Panc1 (cell line): ENCODE measurements around the gene OTOGL. TPM values are rescaled to one million over a fixed set of nuclear protein-coding genes. Genes with fewer than 3 reads are reported as not detected.

Experiments used
- ATAC-seq: fragments of 200-7000 bp; cut with Tn5 transposase; 2 replicates; pipeline ENCODE4 v1.9.1; 2020; ENCODE audit warnings: mild to moderate bottlenecking, moderate library complexity
- BruUV-seq: library from RNA; stranded (reverse); fragments of 400-500 nt; replicated peaks from 2 replicates; lab custom pipeline; 2021; lab: Mats Ljungman, UMichigan
- CTCF ChIA-PET: fragments of 300-600 bp; sonication (Branson Sonifier 250); formaldehyde crosslinking; loops from one replicate; lab custom pipeline; 2022; ENCODE audit warnings: antibody characterized with exemption; lab: Charles Lee
- POLR2A ChIA-PET: fragments of 300-600 bp; sonication (Branson Sonifier 250); formaldehyde crosslinking; loops from one replicate; lab custom pipeline; 2022; ENCODE audit warnings: antibody characterized with exemption; lab: Charles Lee
- DNase-seq: peaks from one replicate; pipeline ENCODE4 v3.0.0-alpha.2; 2010; ENCODE audit warnings: low read depth, low spot score
- H3K27ac ChIP-seq: 2 replicates; pipeline ENCODE4 v1.5.1; 2011; ENCODE audit warnings: mild to moderate bottlenecking, low read length, inconsistent platforms
- H3K27me3 ChIP-seq: fragments of 200-500 bp; sonication (Bioruptor generic); 2 replicates; pipeline ENCODE4 v1.6.0; 2014; ENCODE audit warnings: low read length, inconsistent platforms; ENCODE audit not compliant: control insufficient read depth, insufficient read depth
- H3K36me3 ChIP-seq: fragments of 200-500 bp; sonication (Bioruptor generic); 2 replicates; pipeline ENCODE4 v1.5.1; 2014; ENCODE audit warnings: inconsistent platforms, mild to moderate bottlenecking, low read length, moderate library complexity; ENCODE audit not compliant: control insufficient read depth, insufficient read depth
- H3K4me1 ChIP-seq: 2 replicates; pipeline ENCODE4 v1.5.1; 2011; ENCODE audit warnings: inconsistent platforms, mild to moderate bottlenecking, low read length, moderate library complexity; ENCODE audit not compliant: control insufficient read depth, insufficient read depth
- H3K4me3 ChIP-seq, 2 experiments: 2 replicates each; pipeline ENCODE4 v1.5.1; 2011 to 2012; ENCODE audit warnings: low read depth in 2 of 2, low read length in 2 of 2, mild to moderate bottlenecking in 2 of 2, inconsistent platforms in 1 of 2, moderate library complexity in 1 of 2
- H3K9me3 ChIP-seq: fragments of 200-500 bp; sonication (Bioruptor generic); 2 replicates; pipeline ENCODE4 v1.5.1; 2014; ENCODE audit warnings: low read depth, mild to moderate bottlenecking, inconsistent platforms, low read length, moderate library complexity; ENCODE audit not compliant: control insufficient read depth, insufficient read depth
- POLR2AphosphoS5 ChIP-seq: IDR thresholded peaks from 2 replicates; pipeline ENCODE4 v1.6.1; 2012; ENCODE audit warnings: mild to moderate bottlenecking, low read depth, low read length, moderate library complexity
- SIN3A ChIP-seq: IDR thresholded peaks from 2 replicates; pipeline ENCODE4 v1.6.1; 2012; ENCODE audit warnings: low read depth, mild to moderate bottlenecking, low read length, moderate library complexity, borderline replicate concordance; ENCODE audit not compliant: insufficient read depth
- TCF7L2 ChIP-seq: IDR thresholded peaks from 2 replicates; pipeline ENCODE4 v1.6.1; 2011; ENCODE audit warnings: mild to moderate bottlenecking, low read depth, low read length, inconsistent platforms
- in situ Hi-C: cut with HindIII; loops from 2 replicates; pipeline ENCODE4 v1.10.0; 2016; ENCODE audit warnings: low sequenced_read_pairs, low pct_unique_long_range_greater_than_20kb
- intact Hi-C: fragments of 100-400 bp; cut with micrococcal nuclease; formaldehyde crosslinking; loops from one replicate; pipeline ENCODE4 v1.10.0; 2022; ENCODE audit not compliant: unreplicated experiment
- total RNA-seq: library from RNA; stranded (reverse); gene quantifications from one replicate; pipeline ENCODE4 v1.2.1, GENCODE V29; 2021; ENCODE audit not compliant: unreplicated experiment
- TF ChIP-seq, protein P1 (sequence below), 2 experiments: IDR thresholded peaks; 2 replicates each; pipeline ENCODE4 v1.6.1; 2011 to 2012; ENCODE audit warnings: low read depth in 2 of 2, control low read depth in 1 of 2, low read length in 1 of 2, mild to moderate bottlenecking in 1 of 2, moderate library complexity in 1 of 2; ENCODE audit not compliant: insufficient read depth in 1 of 2
- TF ChIP-seq, protein P2 (sequence below): fragments of 450-650 bp; IDR thresholded peaks from 2 replicates; pipeline ENCODE4 v1.5.1; 2017; ENCODE audit warnings: mild to moderate bottlenecking

OTOGL gene
- total RNA-seq, 1 experiment from 2014 or later, result not detected

DNA sequence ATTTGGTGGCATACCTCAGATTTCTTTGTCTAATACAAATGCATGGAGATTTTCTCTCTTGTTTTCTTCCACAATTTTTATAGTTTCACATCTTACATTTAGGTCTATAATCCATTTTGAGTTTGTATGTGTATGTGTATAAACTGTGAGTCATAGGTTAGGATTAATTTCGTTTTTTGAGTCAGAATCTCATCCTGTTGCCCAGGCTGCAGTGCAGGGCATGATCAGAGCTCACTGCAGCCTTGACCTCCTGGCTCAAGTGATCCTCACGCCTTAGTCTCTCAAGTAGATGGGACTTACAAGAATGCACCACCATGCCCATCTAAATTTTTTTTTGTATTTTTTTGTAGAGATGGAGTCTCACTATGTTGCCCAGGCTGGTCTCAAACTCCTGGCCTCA, 71.6 kb downstream of the OTOGL start:
- ChIA-PET CTCF (no interaction called here), POLR2A (interaction anchor here (0.6 kb wide), 1 partner anchor 1224 kb away, joined by 4 read pairs; no protein-coding TSS in a partner anchor)
- H3K36me3 ChIP-seq, result no peaks in the 10 kb centered on the region
- no peaks in the 10 kb centered on the region for H3K9me3 ChIP-seq
- no peak overlapping the region for H3K4me3 ChIP-seq
- H3K4me1 ChIP-seq, result no peaks in the 10 kb centered on the region
- intact Hi-C loops, result no loop called here
- H3K27ac ChIP-seq, result no peak overlapping the region
- H3K27me3 ChIP-seq, result no peaks in the 10 kb centered on the region
- in situ Hi-C loops, result no loop called here
- DNase-seq (no peak), ATAC-seq (no peak)
- BruUV-seq, result no TSS peak
- TF ChIP-seq SIN3A (no peak), TCF7L2 (no peak), POLR2AphosphoS5 (no peak)
- TF ChIP-seq, protein P1, sequence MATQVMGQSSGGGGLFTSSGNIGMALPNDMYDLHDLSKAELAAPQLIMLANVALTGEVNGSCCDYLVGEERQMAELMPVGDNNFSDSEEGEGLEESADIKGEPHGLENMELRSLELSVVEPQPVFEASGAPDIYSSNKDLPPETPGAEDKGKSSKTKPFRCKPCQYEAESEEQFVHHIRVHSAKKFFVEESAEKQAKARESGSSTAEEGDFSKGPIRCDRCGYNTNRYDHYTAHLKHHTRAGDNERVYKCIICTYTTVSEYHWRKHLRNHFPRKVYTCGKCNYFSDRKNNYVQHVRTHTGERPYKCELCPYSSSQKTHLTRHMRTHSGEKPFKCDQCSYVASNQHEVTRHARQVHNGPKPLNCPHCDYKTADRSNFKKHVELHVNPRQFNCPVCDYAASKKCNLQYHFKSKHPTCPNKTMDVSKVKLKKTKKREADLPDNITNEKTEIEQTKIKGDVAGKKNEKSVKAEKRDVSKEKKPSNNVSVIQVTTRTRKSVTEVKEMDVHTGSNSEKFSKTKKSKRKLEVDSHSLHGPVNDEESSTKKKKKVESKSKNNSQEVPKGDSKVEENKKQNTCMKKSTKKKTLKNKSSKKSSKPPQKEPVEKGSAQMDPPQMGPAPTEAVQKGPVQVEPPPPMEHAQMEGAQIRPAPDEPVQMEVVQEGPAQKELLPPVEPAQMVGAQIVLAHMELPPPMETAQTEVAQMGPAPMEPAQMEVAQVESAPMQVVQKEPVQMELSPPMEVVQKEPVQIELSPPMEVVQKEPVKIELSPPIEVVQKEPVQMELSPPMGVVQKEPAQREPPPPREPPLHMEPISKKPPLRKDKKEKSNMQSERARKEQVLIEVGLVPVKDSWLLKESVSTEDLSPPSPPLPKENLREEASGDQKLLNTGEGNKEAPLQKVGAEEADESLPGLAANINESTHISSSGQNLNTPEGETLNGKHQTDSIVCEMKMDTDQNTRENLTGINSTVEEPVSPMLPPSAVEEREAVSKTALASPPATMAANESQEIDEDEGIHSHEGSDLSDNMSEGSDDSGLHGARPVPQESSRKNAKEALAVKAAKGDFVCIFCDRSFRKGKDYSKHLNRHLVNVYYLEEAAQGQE (IDR thresholded peaks at IDR 0.05; ENCODE audit: insufficient read depth in 1 of 2, low read depth in 2 of 2, low read length in 1 of 2), result no peak
- TF ChIP-seq, protein P2, sequence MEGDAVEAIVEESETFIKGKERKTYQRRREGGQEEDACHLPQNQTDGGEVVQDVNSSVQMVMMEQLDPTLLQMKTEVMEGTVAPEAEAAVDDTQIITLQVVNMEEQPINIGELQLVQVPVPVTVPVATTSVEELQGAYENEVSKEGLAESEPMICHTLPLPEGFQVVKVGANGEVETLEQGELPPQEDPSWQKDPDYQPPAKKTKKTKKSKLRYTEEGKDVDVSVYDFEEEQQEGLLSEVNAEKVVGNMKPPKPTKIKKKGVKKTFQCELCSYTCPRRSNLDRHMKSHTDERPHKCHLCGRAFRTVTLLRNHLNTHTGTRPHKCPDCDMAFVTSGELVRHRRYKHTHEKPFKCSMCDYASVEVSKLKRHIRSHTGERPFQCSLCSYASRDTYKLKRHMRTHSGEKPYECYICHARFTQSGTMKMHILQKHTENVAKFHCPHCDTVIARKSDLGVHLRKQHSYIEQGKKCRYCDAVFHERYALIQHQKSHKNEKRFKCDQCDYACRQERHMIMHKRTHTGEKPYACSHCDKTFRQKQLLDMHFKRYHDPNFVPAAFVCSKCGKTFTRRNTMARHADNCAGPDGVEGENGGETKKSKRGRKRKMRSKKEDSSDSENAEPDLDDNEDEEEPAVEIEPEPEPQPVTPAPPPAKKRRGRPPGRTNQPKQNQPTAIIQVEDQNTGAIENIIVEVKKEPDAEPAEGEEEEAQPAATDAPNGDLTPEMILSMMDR, result no peak

DNA sequence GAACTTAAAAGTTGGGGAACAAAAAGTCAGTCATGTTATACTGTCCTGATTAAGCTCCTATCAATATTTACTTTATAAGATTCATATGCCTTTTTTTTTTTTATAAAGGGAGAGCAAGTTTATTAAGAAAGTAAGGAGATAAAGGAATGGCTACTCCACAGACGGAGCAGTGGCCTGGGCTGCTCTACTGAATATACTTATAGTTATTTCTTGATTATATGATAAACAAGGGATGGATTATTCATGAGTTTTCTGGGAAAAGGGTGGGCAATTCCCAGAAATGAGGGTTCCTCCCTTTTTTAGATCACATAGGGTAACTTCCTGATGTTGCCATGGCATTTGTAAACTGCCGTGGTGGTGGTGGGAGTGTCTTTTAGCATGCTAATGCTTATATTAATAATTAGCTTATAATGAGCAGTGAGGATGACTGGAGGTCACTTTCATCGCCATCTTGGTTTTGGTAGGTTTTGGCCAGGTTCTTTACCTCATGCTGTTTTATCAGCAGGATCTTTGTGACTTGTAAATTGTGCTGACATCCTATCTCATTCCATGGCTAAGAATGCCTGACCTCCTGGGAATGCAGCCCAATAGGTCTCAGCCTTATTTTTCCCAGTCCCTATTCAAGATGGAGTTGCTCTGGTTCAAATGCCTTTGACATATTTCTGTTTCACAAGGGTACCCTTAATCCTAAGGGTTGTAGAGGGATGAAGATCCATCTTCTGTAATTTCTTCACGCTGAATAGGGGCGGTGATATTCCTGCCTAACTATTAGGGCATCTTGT, 73.9 kb downstream of the OTOGL start:
- Histone ChIP-seq H3K36me3 (no peaks in the 10 kb centered on the region), H3K9me3 (no peaks in the 10 kb centered on the region), H3K4me3 (no peak overlapping the region), H3K27ac (no peak overlapping the region), H3K27me3 (no peaks in the 10 kb centered on the region), H3K4me1 (no peaks in the 10 kb centered on the region)
- no peak for DNase-seq
- no TSS peak for BruUV-seq
- ATAC-seq, result no peak
- TF ChIP-seq, protein P1 (IDR thresholded peaks at IDR 0.05; ENCODE audit: insufficient read depth in 1 of 2, low read depth in 2 of 2, low read length in 1 of 2), result no peak
- TF ChIP-seq, protein P2, result no peak
- TF ChIP-seq SIN3A, result no peak
- TF ChIP-seq POLR2AphosphoS5, result no peak
- TF ChIP-seq TCF7L2, result no peak
- in situ Hi-C loops, result no loop called here
- intact Hi-C loops, result no loop called here
- ChIA-PET CTCF (no interaction called here), POLR2A (no interaction called here)
